ENCODE measurements around the gene ACTN3. TPM values are rescaled to one million over a fixed set of nuclear protein-coding genes. Genes with fewer than 3 reads are reported as not detected.

Gene ACTN3
- total RNA-seq (2014; rRNA removed; shearing (Covaris generic)), result 3.8 and 6.3 TPM in 2 replicates
- polyA plus RNA-seq (2016; fragmentation: Nextera tagmentation; extraction: Ambion mirVana), result 6.0 and 7.3 TPM in 2 replicates
- long read RNA-seq, partial matches to known transcripts, result 1 of 1 reads
- long read RNA-seq, other reads (novel, unspliced or antisense), result 0 of 1 reads

GRCh38 chr11:66546368-66546965 is at the start of gene ACTN3:
Gene ACTN3, plus strand, starts transcription at chr11:66546903. Its CDS starts 35 bp downstream, at chr11:66546938.
- Histone ChIP-seq H3K4me3 (peak within 1 kb of the TSS; percentile 97), H3K27ac (ENCODE audit: low read depth) (peak within 1 kb of the TSS; percentile 74; the same call in 1 of the 2 replicates), H4K20me1 (replicated peaks; ENCODE audit: insufficient read depth) (peaks cover 7% of the 10 kb centered on the region), H3K4me2 (peak within 1 kb of the TSS; percentile 97), H3K4me1 (ENCODE audit: insufficient read depth) (peaks cover 35% of the 10 kb centered on the region), H2AFZ (peak within 1 kb of the TSS; percentile 97), H3K79me2 (replicated peaks; ENCODE audit: insufficient read depth) (0 out of 2 replicates have a peak, but pooled peaks cover 4% of the 10 kb centered on the region), H3K27me3 (ENCODE audit: insufficient read depth) (no peaks in the 10 kb centered on the region), H3K9me2 (ENCODE audit: insufficient read depth) (no peaks in the 10 kb centered on the region), H3K36me3 (ENCODE audit: insufficient read depth) (no peaks in the 10 kb centered on the region), H3F3A (replicated peaks; ENCODE audit: low read depth) (0 out of 2 replicates have a peak, but pooled peaks cover 7% of the 10 kb centered on the region)
- TF ChIP-seq NANOG (IDR thresholded peaks at IDR 0.05; ENCODE audit: borderline replicate concordance) (no peak), POLR2AphosphoS5 (IDR thresholded peaks at IDR 0.05; ENCODE audit: low read depth) (peak; percentile 54)
- DNase-seq (ENCODE audit: low spot score) (peak; percentile 88), ATAC-seq (peak; percentile 68)
- Mint-ChIP-seq H3K36me3 (ENCODE audit: low read depth) (peaks cover 4% of the 10 kb centered on the region; the same call in 1 of the 3 replicates), H3K27me3 (ENCODE audit: insufficient read depth, low read depth, poor library complexity) (peaks cover 18% of the 10 kb centered on the region), H3K4me3 (peak within 1 kb of the TSS; percentile 81), H3K9me3 (no peaks in the 10 kb centered on the region; the same call in 1 of the 3 replicates), H3K4me1 (peaks cover 38% of the 10 kb centered on the region), H3K27ac (peak within 1 kb of the TSS; percentile 70)

GRCh38 chr11:66497206-66497605 is 49.5 kb upstream of the ACTN3 start:
- no peaks in the 10 kb centered on the region; the same call in 1 of the 2 replicates for H4K20me1 ChIP-seq (replicated peaks; ENCODE audit: insufficient read depth)
- peaks cover 7% of the 10 kb centered on the region; the same call in 1 of the 2 replicates for H3K36me3 ChIP-seq (ENCODE audit: insufficient read depth)
- no peak overlapping the region for H3K4me2 ChIP-seq
- H3F3A ChIP-seq (replicated peaks; ENCODE audit: low read depth), result 0 out of 2 replicates have a peak, but pooled peaks cover 5% of the 10 kb centered on the region
- H3K9me3 Mint-ChIP-seq, result no peaks in the 10 kb centered on the region
- peaks cover 6% of the 10 kb centered on the region for H3K27me3 Mint-ChIP-seq (ENCODE audit: insufficient read depth, low read depth, poor library complexity)
- H3K4me3 Mint-ChIP-seq, result no peak overlapping the region
- H3K27ac ChIP-seq (ENCODE audit: low read depth), result no peak overlapping the region
- no peaks in the 10 kb centered on the region for H3K27me3 ChIP-seq (ENCODE audit: insufficient read depth)
- peaks cover 41% of the 10 kb centered on the region for H3K36me3 Mint-ChIP-seq (ENCODE audit: low read depth)
- DNase-seq (ENCODE audit: low spot score), result no peak
- peaks cover 2% of the 10 kb centered on the region; the same call in 1 of the 3 replicates for H3K4me1 Mint-ChIP-seq
- no peak overlapping the region for H3K27ac Mint-ChIP-seq
- H3K4me3 ChIP-seq, result no peak overlapping the region
- no peaks in the 10 kb centered on the region for H3K9me2 ChIP-seq (ENCODE audit: insufficient read depth)
- no peak for ATAC-seq
- H3K4me1 ChIP-seq (ENCODE audit: insufficient read depth), result no peaks in the 10 kb centered on the region
- no peak overlapping the region for H2AFZ ChIP-seq
- H3K79me2 ChIP-seq (replicated peaks; ENCODE audit: insufficient read depth), result no peaks in the 10 kb centered on the region
- TF ChIP-seq EZH2 (IDR thresholded peaks at IDR 0.05; ENCODE audit: low read depth, unreplicated experiment), result no peak
- no peak for TF ChIP-seq POLR2AphosphoS5 (IDR thresholded peaks at IDR 0.05; ENCODE audit: low read depth)
- no peak for TF ChIP-seq ZNF462 (CRISPR knock-in tag; IDR thresholded peaks at IDR 0.05)
- no peak for TF ChIP-seq ETS1 (IDR thresholded peaks at IDR 0.05)
- TF ChIP-seq REST (IDR thresholded peaks at IDR 0.05; ENCODE audit: unreplicated experiment), result no peak
- TF ChIP-seq ZNF331 (CRISPR knock-in tag; IDR thresholded peaks at IDR 0.05; ENCODE audit: low read depth), result no peak
- no peak for TF ChIP-seq EZH2phosphoT487 (IDR thresholded peaks at IDR 0.05; ENCODE audit: unreplicated experiment)
- no peak for TF ChIP-seq STAT1 (IDR thresholded peaks at IDR 0.05; ENCODE audit: unreplicated experiment)
- TF ChIP-seq CREB1 (CRISPR knock-in tag; IDR thresholded peaks at IDR 0.05; ENCODE audit: low read depth), result no peak

Data from GM23338 (cell line).